Measurements from ENCODE around the gene RAB35.

The RAB35 gene

DNA sequence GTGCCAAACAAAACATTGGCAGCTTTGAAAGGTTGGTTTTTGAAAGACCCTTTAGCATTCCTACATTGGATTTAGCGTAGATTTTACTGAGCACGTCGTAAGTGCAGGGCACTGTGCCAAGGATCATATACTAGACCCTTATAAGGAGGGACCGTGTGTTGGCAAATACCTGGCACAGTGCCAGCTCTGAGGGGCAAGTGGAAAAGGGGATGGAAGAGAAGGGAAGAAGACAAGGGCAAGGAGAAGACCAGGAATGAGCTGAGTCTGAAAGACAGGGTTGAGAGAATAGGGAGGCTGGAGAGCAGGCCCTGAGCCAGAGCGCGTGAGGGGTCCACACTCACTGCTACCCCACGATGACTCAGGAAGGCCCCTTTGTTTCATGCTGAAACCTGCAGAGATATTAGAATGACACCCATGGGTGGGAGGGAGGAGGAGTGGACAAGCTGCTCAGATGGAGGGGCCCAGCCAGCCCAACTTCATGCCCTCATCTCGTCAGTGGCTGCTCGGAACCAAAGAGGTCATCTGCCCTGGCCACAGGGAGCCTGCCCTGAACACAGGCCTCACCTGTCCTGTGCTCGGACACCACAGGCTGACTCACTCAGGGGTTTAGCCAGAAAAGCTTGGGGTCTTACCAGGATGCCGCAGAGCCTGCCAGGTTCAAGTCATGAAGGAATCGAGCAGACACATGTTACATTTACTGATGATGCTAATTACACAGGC is 25.0 kb downstream of the RAB35 start:
- no peak overlapping the region for H3K27ac ChIP-seq
- TF ChIP-seq, protein P1, sequence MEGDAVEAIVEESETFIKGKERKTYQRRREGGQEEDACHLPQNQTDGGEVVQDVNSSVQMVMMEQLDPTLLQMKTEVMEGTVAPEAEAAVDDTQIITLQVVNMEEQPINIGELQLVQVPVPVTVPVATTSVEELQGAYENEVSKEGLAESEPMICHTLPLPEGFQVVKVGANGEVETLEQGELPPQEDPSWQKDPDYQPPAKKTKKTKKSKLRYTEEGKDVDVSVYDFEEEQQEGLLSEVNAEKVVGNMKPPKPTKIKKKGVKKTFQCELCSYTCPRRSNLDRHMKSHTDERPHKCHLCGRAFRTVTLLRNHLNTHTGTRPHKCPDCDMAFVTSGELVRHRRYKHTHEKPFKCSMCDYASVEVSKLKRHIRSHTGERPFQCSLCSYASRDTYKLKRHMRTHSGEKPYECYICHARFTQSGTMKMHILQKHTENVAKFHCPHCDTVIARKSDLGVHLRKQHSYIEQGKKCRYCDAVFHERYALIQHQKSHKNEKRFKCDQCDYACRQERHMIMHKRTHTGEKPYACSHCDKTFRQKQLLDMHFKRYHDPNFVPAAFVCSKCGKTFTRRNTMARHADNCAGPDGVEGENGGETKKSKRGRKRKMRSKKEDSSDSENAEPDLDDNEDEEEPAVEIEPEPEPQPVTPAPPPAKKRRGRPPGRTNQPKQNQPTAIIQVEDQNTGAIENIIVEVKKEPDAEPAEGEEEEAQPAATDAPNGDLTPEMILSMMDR (conservative IDR thresholded peaks at IDR 0.05), result no peak

DNA sequence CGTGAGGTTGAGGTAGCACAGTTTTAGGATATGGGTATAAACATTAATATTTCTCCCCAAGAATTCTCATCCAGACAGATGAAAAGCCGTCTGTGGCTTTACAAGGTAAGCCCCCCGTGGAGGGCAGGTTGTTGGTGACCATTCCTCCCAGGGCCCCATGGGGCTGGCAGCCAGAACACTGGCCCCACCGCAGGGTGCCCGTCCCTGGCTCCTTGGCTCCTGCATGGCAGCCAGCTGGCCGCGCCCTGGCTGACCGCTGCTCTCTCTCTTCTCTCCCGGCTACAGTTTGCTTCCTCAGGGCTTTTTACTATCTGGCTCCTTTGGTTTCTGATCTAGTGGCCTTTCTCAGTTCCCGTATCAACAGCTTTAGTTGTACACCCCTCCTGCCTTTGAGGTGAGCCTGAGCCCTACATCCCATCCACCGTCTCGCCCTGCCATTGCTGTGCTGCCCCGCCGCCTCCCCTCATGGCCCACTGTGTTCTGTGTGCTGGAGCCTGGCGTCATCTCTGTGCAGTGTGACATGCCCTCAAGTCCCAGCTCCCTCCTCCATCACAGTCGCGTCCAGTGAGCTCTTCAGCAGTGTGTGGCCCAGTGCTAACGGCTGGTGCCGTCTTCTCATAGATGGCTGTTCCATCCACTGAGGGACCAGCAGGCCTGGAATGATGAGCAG is 25.8 kb downstream of the RAB35 start:
- H3K27ac ChIP-seq, result no peak overlapping the region
- TF ChIP-seq, protein P1 (conservative IDR thresholded peaks at IDR 0.05), result no peak

DNA sequence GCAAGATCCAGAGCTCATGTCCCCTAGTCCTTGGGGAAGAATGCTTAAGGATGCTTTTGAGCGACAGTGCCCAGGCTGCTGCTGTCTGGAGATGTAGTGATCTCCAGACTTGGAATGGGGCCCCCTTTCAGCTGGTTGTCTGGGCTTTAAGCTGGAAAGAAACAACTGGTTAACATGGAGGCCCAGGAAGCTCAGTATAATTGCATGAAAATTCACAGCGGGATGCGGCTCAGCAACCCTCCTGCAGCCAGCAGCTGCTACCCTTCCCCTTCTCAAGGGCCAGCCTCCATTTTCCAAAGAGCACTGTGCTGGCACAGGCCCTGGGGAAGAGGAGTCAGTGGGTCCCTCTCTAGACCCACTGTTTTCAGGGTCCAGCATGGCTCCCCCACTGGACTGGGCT is 26.3 kb downstream of the RAB35 start:
- H3K27ac ChIP-seq, result no peak overlapping the region
- TF ChIP-seq, protein P1 (conservative IDR thresholded peaks at IDR 0.05), result no peak

DNA sequence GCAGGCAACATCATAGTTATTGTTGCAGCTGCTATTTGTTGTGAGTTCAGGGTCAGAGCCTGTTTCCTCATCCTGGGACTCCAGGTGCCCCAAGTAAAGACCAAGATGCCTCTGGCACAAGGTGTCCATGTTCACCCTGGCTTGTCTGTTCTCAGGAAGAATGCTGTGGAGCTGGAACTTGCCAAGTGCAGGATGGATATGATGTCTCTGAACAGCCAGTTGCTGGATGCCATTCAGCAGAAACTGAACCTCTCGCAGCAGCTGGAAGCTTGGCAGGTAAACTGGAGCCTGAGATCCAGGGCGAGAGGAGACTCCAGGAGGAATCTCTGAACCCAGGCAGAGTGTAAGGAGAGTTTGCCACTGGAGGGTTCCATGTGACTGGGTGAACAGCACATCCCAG is 26.8 kb downstream of the RAB35 start:
- H3K27ac ChIP-seq, result no peak overlapping the region
- TF ChIP-seq, protein P1 (conservative IDR thresholded peaks at IDR 0.05), result no peak

DNA sequence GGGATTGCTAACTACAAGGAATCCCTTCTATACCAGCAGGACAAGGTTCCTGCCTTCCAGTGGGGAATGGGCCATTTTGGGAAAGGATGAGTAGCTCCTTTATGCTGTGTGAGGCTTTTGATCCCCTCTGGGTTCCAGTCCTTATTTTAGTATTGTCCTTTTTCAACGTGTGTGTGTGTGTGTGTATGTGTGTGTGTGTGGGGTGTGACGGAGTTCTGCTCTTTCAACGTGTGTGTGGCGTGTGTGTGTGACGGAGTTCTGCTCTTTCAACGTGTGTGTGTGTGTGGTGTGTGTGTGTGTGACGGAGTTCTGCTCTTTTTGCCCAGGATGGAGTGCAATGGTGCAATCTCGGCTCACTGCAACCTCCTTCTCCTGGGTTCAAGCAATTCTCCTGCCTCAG is 27.4 kb downstream of the RAB35 start:
- H3K27ac ChIP-seq, result peak overlapping the region; percentile 88; the same call in 1 of the 2 replicates
- TF ChIP-seq, protein P1 (conservative IDR thresholded peaks at IDR 0.05), result no peak

DNA sequence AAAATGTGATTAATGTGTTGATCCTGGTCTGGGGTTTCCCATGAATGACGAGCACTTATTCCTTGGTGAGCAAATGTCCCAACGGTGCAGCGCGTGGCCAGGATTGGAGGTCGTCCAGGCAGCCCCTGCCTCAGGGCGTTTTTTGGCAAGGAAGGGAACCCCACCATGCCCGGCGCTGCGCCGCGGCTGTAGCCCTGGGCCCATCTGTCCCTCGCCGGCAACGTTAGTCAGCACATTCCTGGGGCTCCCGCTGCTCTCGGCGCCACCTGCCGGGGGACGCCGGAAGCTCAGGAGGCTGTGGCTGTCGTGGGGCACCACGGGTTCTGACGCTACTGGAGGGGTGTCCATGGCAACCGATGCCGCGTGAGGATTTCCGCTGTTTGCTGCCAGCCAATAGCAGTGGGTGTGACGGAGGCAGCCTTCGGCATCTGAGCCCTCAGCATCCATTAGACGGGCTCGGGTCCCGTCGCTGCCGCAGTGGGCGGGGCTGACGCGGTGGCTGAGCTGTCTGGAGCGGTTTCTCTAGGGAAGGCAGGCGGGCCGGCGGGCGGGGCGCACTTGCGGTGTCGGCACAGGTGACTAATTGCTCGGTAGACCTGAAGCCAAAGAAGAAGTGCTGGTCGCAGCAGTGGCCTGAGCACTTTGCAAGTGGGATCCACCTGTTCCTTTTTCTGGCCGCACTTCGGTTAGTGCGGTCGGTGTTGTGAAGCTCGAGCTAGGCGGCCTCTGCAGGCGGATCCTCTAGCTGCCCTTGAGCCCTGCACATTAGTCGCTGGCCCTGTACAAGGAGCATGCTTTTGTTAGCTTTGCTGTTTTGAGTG is 29.5 kb downstream of the RAB35 start:
- TF ChIP-seq, protein P1 (conservative IDR thresholded peaks at IDR 0.05), result peak; percentile 99
- peak overlapping the region; percentile 88 for H3K27ac ChIP-seq
